Measurements from ENCODE around the gene ERMARD. TPM values are rescaled to one million over a fixed set of nuclear protein-coding genes. Genes with fewer than 3 reads are reported as not detected.

Gene ERMARD
- total RNA-seq, 2 donors from 2014 or later, result 25.5 to 28.3 TPM

- no peaks in the 10 kb centered on the region for H3K36me3 Mint-ChIP-seq (ENCODE audit: low read depth)
- H3K27ac Mint-ChIP-seq, result no peak overlapping the region
- no peak overlapping the region for H3K4me3 Mint-ChIP-seq
- ATAC-seq (replicated peaks), result no peak
- peaks cover 4% of the 10 kb centered on the region for H3K27me3 Mint-ChIP-seq
- H3K9me3 Mint-ChIP-seq, result no peaks in the 10 kb centered on the region
- peaks cover 11% of the 10 kb centered on the region for H3K4me1 Mint-ChIP-seq
Measured at GRCh38 chr6:169798764-169799473, 47.5 kb downstream of the ERMARD start.

GRCh38 chr6:169799474-169799926 is 48.1 kb downstream of the ERMARD start:
- H3K4me3 Mint-ChIP-seq, result no peak overlapping the region
- no peak for ATAC-seq (replicated peaks)
- H3K36me3 Mint-ChIP-seq (ENCODE audit: low read depth), result no peaks in the 10 kb centered on the region
- peaks cover 17% of the 10 kb centered on the region for H3K4me1 Mint-ChIP-seq
- peaks cover 10% of the 10 kb centered on the region for H3K27me3 Mint-ChIP-seq
- no peak overlapping the region for H3K27ac Mint-ChIP-seq
- H3K9me3 Mint-ChIP-seq, result no peaks in the 10 kb centered on the region

GRCh38 chr6:169800116-169800667 is 48.8 kb downstream of the ERMARD start:
- no peak for ATAC-seq (replicated peaks)
- H3K27ac Mint-ChIP-seq, result no peak overlapping the region
- no peak overlapping the region for H3K4me3 Mint-ChIP-seq
- peaks cover 17% of the 10 kb centered on the region for H3K27me3 Mint-ChIP-seq
- H3K4me1 Mint-ChIP-seq, result peaks cover 24% of the 10 kb centered on the region
- no peaks in the 10 kb centered on the region for H3K36me3 Mint-ChIP-seq (ENCODE audit: low read depth)
- no peaks in the 10 kb centered on the region for H3K9me3 Mint-ChIP-seq

GRCh38 chr6:169800668-169801395 is 49.4 kb downstream of the ERMARD start:
- no peak overlapping the region for H3K4me3 Mint-ChIP-seq
- H3K9me3 Mint-ChIP-seq, result no peaks in the 10 kb centered on the region
- no peaks in the 10 kb centered on the region for H3K36me3 Mint-ChIP-seq (ENCODE audit: low read depth)
- ATAC-seq (replicated peaks), result no peak
- peaks cover 30% of the 10 kb centered on the region for H3K4me1 Mint-ChIP-seq
- peaks cover 23% of the 10 kb centered on the region for H3K27me3 Mint-ChIP-seq
- H3K27ac Mint-ChIP-seq, result no peak overlapping the region

- H3K27ac Mint-ChIP-seq, result no peak overlapping the region
Measured at GRCh38 chr6:169801396-169802160, 50.2 kb downstream of the ERMARD start.

GRCh38 chr6:169802790-169803189 is 51.4 kb downstream of the ERMARD start:
- Mint-ChIP-seq H3K4me1 (peaks cover 45% of the 10 kb centered on the region), H3K27me3 (peaks cover 28% of the 10 kb centered on the region)

More at GRCh38 chr6:169801396-169802160, 50.2 kb downstream of the ERMARD start:
- Mint-ChIP-seq H3K27me3 (peaks cover 27% of the 10 kb centered on the region), H3K36me3 (ENCODE audit: low read depth) (no peaks in the 10 kb centered on the region), H3K4me3 (no peak overlapping the region), H3K9me3 (no peaks in the 10 kb centered on the region), H3K4me1 (peaks cover 36% of the 10 kb centered on the region)
- no peak for ATAC-seq (replicated peaks)

GRCh38 chr6:169803271-169803811 is 51.9 kb downstream of the ERMARD start:
- Mint-ChIP-seq H3K4me1 (peaks cover 46% of the 10 kb centered on the region), H3K9me3 (no peaks in the 10 kb centered on the region), H3K36me3 (ENCODE audit: low read depth) (no peaks in the 10 kb centered on the region), H3K4me3 (peak overlapping the region; percentile 0), H3K27ac (no peak overlapping the region), H3K27me3 (peaks cover 28% of the 10 kb centered on the region)
- ATAC-seq (replicated peaks), result peak; percentile 39

More at GRCh38 chr6:169802790-169803189, 51.4 kb downstream of the ERMARD start:
- Mint-ChIP-seq H3K27ac (no peak overlapping the region), H3K9me3 (no peaks in the 10 kb centered on the region), H3K36me3 (ENCODE audit: low read depth) (no peaks in the 10 kb centered on the region), H3K4me3 (no peak overlapping the region)
- no peak for ATAC-seq (replicated peaks)

- Mint-ChIP-seq H3K36me3 (ENCODE audit: low read depth) (no peaks in the 10 kb centered on the region), H3K4me1 (peaks cover 46% of the 10 kb centered on the region), H3K27me3 (peaks cover 28% of the 10 kb centered on the region), H3K9me3 (no peaks in the 10 kb centered on the region), H3K4me3 (peak overlapping the region; percentile 0), H3K27ac (no peak overlapping the region)
- peak; percentile 11 for ATAC-seq (replicated peaks)
Measured at GRCh38 chr6:169803816-169804340, 52.5 kb downstream of the ERMARD start.

- Mint-ChIP-seq H3K36me3 (ENCODE audit: low read depth) (no peaks in the 10 kb centered on the region), H3K9me3 (no peaks in the 10 kb centered on the region), H3K4me1 (peaks cover 46% of the 10 kb centered on the region), H3K27ac (no peak overlapping the region), H3K4me3 (no peak overlapping the region), H3K27me3 (peaks cover 28% of the 10 kb centered on the region)
- ATAC-seq (replicated peaks), result no peak
Measured at GRCh38 chr6:169804427-169804826, 53.0 kb downstream of the ERMARD start.

- H3K27ac Mint-ChIP-seq, result no peak overlapping the region
- H3K4me1 Mint-ChIP-seq, result peaks cover 46% of the 10 kb centered on the region
- H3K27me3 Mint-ChIP-seq, result peaks cover 28% of the 10 kb centered on the region
- no peaks in the 10 kb centered on the region for H3K9me3 Mint-ChIP-seq
- H3K36me3 Mint-ChIP-seq (ENCODE audit: low read depth), result no peaks in the 10 kb centered on the region
- no peak overlapping the region for H3K4me3 Mint-ChIP-seq
- ATAC-seq (replicated peaks), result no peak
Measured at GRCh38 chr6:169805242-169805838, 53.9 kb downstream of the ERMARD start.

- Mint-ChIP-seq H3K36me3 (ENCODE audit: low read depth) (no peaks in the 10 kb centered on the region), H3K27ac (no peak overlapping the region), H3K4me1 (peaks cover 46% of the 10 kb centered on the region), H3K27me3 (peaks cover 28% of the 10 kb centered on the region), H3K4me3 (no peak overlapping the region), H3K9me3 (no peaks in the 10 kb centered on the region)
- no peak for ATAC-seq (replicated peaks)
Measured at GRCh38 chr6:169806701-169807100, 55.3 kb downstream of the ERMARD start.

GRCh38 chr6:169807229-169807628 is 55.8 kb downstream of the ERMARD start:
- no peak for ATAC-seq (replicated peaks)
- Mint-ChIP-seq H3K36me3 (ENCODE audit: low read depth) (no peaks in the 10 kb centered on the region), H3K4me1 (peaks cover 46% of the 10 kb centered on the region), H3K9me3 (no peaks in the 10 kb centered on the region), H3K27ac (no peak overlapping the region), H3K27me3 (peaks cover 28% of the 10 kb centered on the region), H3K4me3 (no peak overlapping the region)

- Mint-ChIP-seq H3K36me3 (ENCODE audit: low read depth) (no peaks in the 10 kb centered on the region), H3K4me1 (peaks cover 44% of the 10 kb centered on the region), H3K27me3 (peaks cover 28% of the 10 kb centered on the region), H3K27ac (no peak overlapping the region), H3K4me3 (no peak overlapping the region), H3K9me3 (no peaks in the 10 kb centered on the region)
- ATAC-seq (replicated peaks), result no peak
Measured at GRCh38 chr6:169807699-169808607, 56.5 kb downstream of the ERMARD start.

All from activated T-helper 17 cell treated with anti-CD3 and anti-CD28 coated beads, Interleukin-2, amount 50 U/mL, for 72 hours (primary cell).